ENCODE measurements around the gene CDC20.

Gene CDC20

GRCh38 chr1:43402089-43402865 lies 43.5 kb downstream of the CDC20 start:
- H3K4me2 ChIP-seq (ENCODE audit: low read length) = no peak overlapping the region
- no peaks in the 10 kb centered on the region for H3K9me3 ChIP-seq (ENCODE audit: insufficient read depth, low read length)
- no peaks in the 10 kb centered on the region for H3K4me1 ChIP-seq (ENCODE audit: low read length)
- H4K20me1 ChIP-seq (ENCODE audit: insufficient read depth, low read length) = no peaks in the 10 kb centered on the region
- no peak overlapping the region for H3K27ac ChIP-seq (ENCODE audit: low read length)
- H3K27me3 ChIP-seq (ENCODE audit: low read depth, low read length) = no peaks in the 10 kb centered on the region
- H3K36me3 ChIP-seq (replicated peaks; ENCODE audit: low read depth, low read length) = peaks cover 3% of the 10 kb centered on the region
- no peak overlapping the region for H3K4me3 ChIP-seq (ENCODE audit: low read length)
- no peak for TF ChIP-seq CTCF (IDR thresholded peaks at IDR 0.05; ENCODE audit: low read depth, low read length)
- TF ChIP-seq EZH2phosphoT487 (IDR thresholded peaks at IDR 0.05; ENCODE audit: low read depth) = no peak
- H3K79me2 ChIP-seq (ENCODE audit: low read length) = no peaks in the 10 kb centered on the region
- H3K9ac ChIP-seq (ENCODE audit: low read length) = no peak overlapping the region
- no peak overlapping the region for H2AFZ ChIP-seq (ENCODE audit: low read depth, low read length)

- no peak overlapping the region for H3K9ac ChIP-seq (ENCODE audit: low read length)
- H3K36me3 ChIP-seq (replicated peaks; ENCODE audit: low read depth, low read length) = peaks cover 3% of the 10 kb centered on the region
- H2AFZ ChIP-seq (ENCODE audit: low read depth, low read length) = no peak overlapping the region
Observed at GRCh38 chr1:43404353-43404752, 45.6 kb downstream of the CDC20 start.

DNA sequence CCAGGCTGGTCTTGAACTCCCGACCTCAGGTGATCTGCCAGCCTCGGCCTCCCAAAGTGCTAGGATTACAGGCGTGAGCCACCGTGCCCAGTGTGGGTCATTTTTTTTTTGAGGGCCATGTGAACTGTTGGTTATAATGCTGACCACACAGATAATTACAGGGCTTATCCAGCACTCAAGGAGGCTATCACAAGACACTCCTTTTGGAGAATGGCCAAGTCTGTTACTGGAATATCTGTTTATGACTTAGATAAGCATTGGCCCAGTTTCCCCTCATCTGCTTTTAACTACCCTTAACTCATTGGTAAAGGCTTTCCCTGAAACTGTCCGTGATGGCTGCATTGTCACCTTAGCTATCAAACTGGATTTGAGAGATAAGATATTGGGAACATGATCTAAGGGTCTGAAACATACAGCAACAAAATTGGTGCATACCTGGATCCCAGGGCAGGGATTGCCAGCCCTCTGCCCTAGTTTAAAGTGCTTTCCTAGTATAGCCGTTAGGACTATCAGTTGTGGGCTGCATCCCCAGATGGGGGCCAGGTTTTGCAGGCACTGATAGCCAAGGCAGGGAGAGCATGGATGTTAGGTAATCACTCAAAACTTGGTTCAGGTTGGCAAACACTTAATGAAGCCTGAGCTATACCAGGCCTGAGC lies 46.6 kb downstream of the CDC20 start:
- H3K79me2 ChIP-seq (ENCODE audit: low read length) = no peaks in the 10 kb centered on the region
- no peak overlapping the region for H3K27ac ChIP-seq (ENCODE audit: low read length)
- H3K4me3 ChIP-seq (ENCODE audit: low read length) = no peak overlapping the region
- TF ChIP-seq CTCF (IDR thresholded peaks at IDR 0.05; ENCODE audit: low read depth, low read length) (no peak), EZH2phosphoT487 (IDR thresholded peaks at IDR 0.05; ENCODE audit: low read depth) (no peak)
- no peaks in the 10 kb centered on the region for H4K20me1 ChIP-seq (ENCODE audit: insufficient read depth, low read length)
- H3K9ac ChIP-seq (ENCODE audit: low read length) = no peak overlapping the region
- H3K9me3 ChIP-seq (ENCODE audit: insufficient read depth, low read length) = no peaks in the 10 kb centered on the region
- H3K4me1 ChIP-seq (ENCODE audit: low read length) = no peaks in the 10 kb centered on the region
- H3K27me3 ChIP-seq (ENCODE audit: low read depth, low read length) = no peaks in the 10 kb centered on the region
- no peak overlapping the region for H2AFZ ChIP-seq (ENCODE audit: low read depth, low read length)
- no peak overlapping the region for H3K4me2 ChIP-seq (ENCODE audit: low read length)
- H3K36me3 ChIP-seq (replicated peaks; ENCODE audit: low read depth, low read length) = peaks cover 3% of the 10 kb centered on the region

More at GRCh38 chr1:43404353-43404752, 45.6 kb downstream of the CDC20 start:
- TF ChIP-seq EZH2phosphoT487 (IDR thresholded peaks at IDR 0.05; ENCODE audit: low read depth) (no peak), CTCF (IDR thresholded peaks at IDR 0.05; ENCODE audit: low read depth, low read length) (no peak)
- Histone ChIP-seq H3K4me1 (ENCODE audit: low read length) (no peaks in the 10 kb centered on the region), H4K20me1 (ENCODE audit: insufficient read depth, low read length) (no peaks in the 10 kb centered on the region), H3K79me2 (ENCODE audit: low read length) (no peaks in the 10 kb centered on the region), H3K9me3 (ENCODE audit: insufficient read depth, low read length) (no peaks in the 10 kb centered on the region), H3K4me3 (ENCODE audit: low read length) (no peak overlapping the region), H3K27me3 (ENCODE audit: low read depth, low read length) (no peaks in the 10 kb centered on the region), H3K4me2 (ENCODE audit: low read length) (no peak overlapping the region), H3K27ac (ENCODE audit: low read length) (no peak overlapping the region)

- H2AFZ ChIP-seq (ENCODE audit: low read depth, low read length) = no peak overlapping the region
- H3K9ac ChIP-seq (ENCODE audit: low read length) = no peak overlapping the region
- no peak overlapping the region for H3K27ac ChIP-seq (ENCODE audit: low read length)
- no peaks in the 10 kb centered on the region for H3K9me3 ChIP-seq (ENCODE audit: insufficient read depth, low read length)
- TF ChIP-seq EZH2phosphoT487 (IDR thresholded peaks at IDR 0.05; ENCODE audit: low read depth) = no peak
- H4K20me1 ChIP-seq (ENCODE audit: insufficient read depth, low read length) = no peaks in the 10 kb centered on the region
- no peaks in the 10 kb centered on the region for H3K79me2 ChIP-seq (ENCODE audit: low read length)
- H3K4me3 ChIP-seq (ENCODE audit: low read length) = no peak overlapping the region
- no peak overlapping the region for H3K4me2 ChIP-seq (ENCODE audit: low read length)
- H3K36me3 ChIP-seq (replicated peaks; ENCODE audit: low read depth, low read length) = peaks cover 3% of the 10 kb centered on the region
- H3K4me1 ChIP-seq (ENCODE audit: low read length) = no peaks in the 10 kb centered on the region
- H3K27me3 ChIP-seq (ENCODE audit: low read depth, low read length) = no peaks in the 10 kb centered on the region
Observed at GRCh38 chr1:43405876-43406234, 47.1 kb downstream of the CDC20 start.

Measured in OCI-LY3 (cell line).